HEK293 (cell line): ENCODE measurements around the gene FOSB.
A peak's percentile ranks its signal among the peaks of the same experiment; 100 is the strongest.

Source experiments
- CTCF ChIA-PET: fragments of 350-600 bp; formaldehyde crosslinking; extraction: SDS; loops from one replicate; lab custom pipeline; 2021; ENCODE audit warnings: antibody characterized with exemption; lab: Yijun Ruan, JAX
- POLR2A ChIA-PET: fragments of 300-600 bp; formaldehyde crosslinking; extraction: SDS; loops from one replicate; lab custom pipeline; 2020; ENCODE audit warnings: antibody characterized with exemption, inconsistent platforms; lab: Yijun Ruan, JAX
- H3K27ac ChIP-seq: fragments of 200-500 bp; sonication (Bioruptor generic); 2 replicates; pipeline ENCODE4 v1.5.1; 2014; ENCODE audit warnings: low read depth, low read length, control low read depth, inconsistent platforms; ENCODE audit errors: extremely low read depth
- H3K36me3 ChIP-seq, 2 experiments: fragments of 200-500 bp in 1 of 2; sonication (Bioruptor generic) in 1 of 2; 1 replicate in 1 of 2; 2 replicates in 1 of 2; pipeline ENCODE4 v1.5.1; 2014 to 2017; ENCODE audit warnings: inconsistent platforms in 2 of 2, low read length in 2 of 2; ENCODE audit not compliant: control insufficient read depth in 2 of 2, insufficient read depth in 1 of 2
- H3K4me1 ChIP-seq: fragments of 200-500 bp; sonication (Bioruptor generic); 2 replicates; pipeline ENCODE4 v1.5.1; 2014; ENCODE audit warnings: mild to moderate bottlenecking, low read length, inconsistent platforms; ENCODE audit not compliant: control insufficient read depth, insufficient read depth
- H3K4me3 ChIP-seq: 2 replicates; pipeline ENCODE4 v1.5.1; 2011; ENCODE audit warnings: low read depth, mild to moderate bottlenecking, control low read depth, low read length, moderate library complexity
- H3K9me3 ChIP-seq: fragments of 200-500 bp; sonication (Bioruptor generic); 2 replicates; pipeline ENCODE4 v1.5.1; 2014; ENCODE audit warnings: low read depth, low read length, inconsistent platforms; ENCODE audit not compliant: control insufficient read depth, insufficient read depth
- GLIS1 ChIP-seq: fragments of 450-650 bp; formaldehyde crosslinking; IDR thresholded peaks from 2 replicates; pipeline ENCODE4 v1.5.1; 2016; ENCODE audit warnings: missing biosample characterization, missing genetic modification characterization
- HOXC10 ChIP-seq: sonication (generic); formaldehyde crosslinking; IDR thresholded peaks from 2 replicates; pipeline ENCODE4 v1.8.1; 2023; ENCODE audit warnings: mild to moderate bottlenecking, missing genetic modification reagents
- IKZF3 ChIP-seq: fragments of 450-650 bp; IDR thresholded peaks from 2 replicates; pipeline ENCODE4 v1.5.0; 2018; ENCODE audit warnings: missing biosample characterization, mild to moderate bottlenecking, missing genetic modification characterization, moderate library complexity
- KLF8 ChIP-seq: fragments of 450-650 bp; formaldehyde crosslinking; IDR thresholded peaks from 2 replicates; pipeline ENCODE4 v1.5.1; 2016; ENCODE audit warnings: missing biosample characterization, missing genetic modification characterization
- KLF9 ChIP-seq: fragments of 450-650 bp; formaldehyde crosslinking; IDR thresholded peaks from 2 replicates; pipeline ENCODE4 v1.5.1; 2016; ENCODE audit warnings: missing biosample characterization, missing genetic modification characterization, low read depth
- PRDM10 ChIP-seq: fragments of 450-650 bp; formaldehyde crosslinking; IDR thresholded peaks from 2 replicates; pipeline ENCODE4 v1.5.1; 2016; ENCODE audit warnings: missing biosample characterization, missing genetic modification characterization
- SP7 ChIP-seq: fragments of 450-650 bp; formaldehyde crosslinking; IDR thresholded peaks from 2 replicates; pipeline ENCODE4 v1.5.1; 2016; ENCODE audit warnings: missing biosample characterization, missing genetic modification characterization
- ZBTB7A ChIP-seq: fragments of 450-650 bp; formaldehyde crosslinking; IDR thresholded peaks from 2 replicates; pipeline ENCODE4 v1.5.1; 2016; ENCODE audit warnings: low read depth, missing biosample characterization, missing genetic modification characterization
- ZBTB8A ChIP-seq: fragments of 450-650 bp; formaldehyde crosslinking; IDR thresholded peaks from 2 replicates; pipeline ENCODE4 v1.5.1; 2016; ENCODE audit warnings: missing biosample characterization, missing genetic modification characterization
- ZFHX2 ChIP-seq: fragments of 450-650 bp; formaldehyde crosslinking; conservative IDR thresholded peaks from 2 replicates; pipeline ENCODE4 v1.5.1; 2016; ENCODE audit warnings: missing biosample characterization, missing genetic modification characterization
- ZNF184 ChIP-seq: fragments of 450-650 bp; IDR thresholded peaks from 2 replicates; pipeline ENCODE4 v1.5.1; 2018; ENCODE audit warnings: missing biosample characterization, mild to moderate bottlenecking, missing genetic modification characterization
- ZNF341 ChIP-seq: fragments of 450-650 bp; formaldehyde crosslinking; IDR thresholded peaks from 2 replicates; pipeline ENCODE4; 2016; ENCODE audit warnings: low read depth, missing biosample characterization, missing genetic modification characterization
- ZNF350 ChIP-seq: fragments of 450-650 bp; formaldehyde crosslinking; IDR thresholded peaks from 2 replicates; pipeline ENCODE4 v1.5.0; 2017; ENCODE audit warnings: missing biosample characterization, mild to moderate bottlenecking, missing genetic modification characterization
- ZNF354C ChIP-seq: fragments of 450-650 bp; formaldehyde crosslinking; IDR thresholded peaks from 2 replicates; pipeline ENCODE4 v1.5.1; 2016; ENCODE audit warnings: missing biosample characterization, missing genetic modification characterization, low read depth, borderline replicate concordance
- ZNF394 ChIP-seq: fragments of 450-650 bp; formaldehyde crosslinking; IDR thresholded peaks from 2 replicates; pipeline ENCODE4 v1.5.1; 2016; ENCODE audit warnings: missing biosample characterization, missing genetic modification characterization, mild to moderate bottlenecking, moderate library complexity, borderline replicate concordance
- ZNF560 ChIP-seq: fragments of 450-650 bp; formaldehyde crosslinking; IDR thresholded peaks from 2 replicates; pipeline ENCODE4 v1.5.1; 2017; ENCODE audit warnings: missing biosample characterization, missing genetic modification characterization, borderline replicate concordance
- ZNF561 ChIP-seq: fragments of 450-650 bp; IDR thresholded peaks from 2 replicates; pipeline ENCODE4 v1.5.1; 2018; ENCODE audit warnings: missing biosample characterization, missing genetic modification characterization, borderline replicate concordance
- ZNF626 ChIP-seq: fragments of 450-650 bp; sonication (Bioruptor Pico); formaldehyde crosslinking; IDR thresholded peaks from 2 replicates; pipeline ENCODE4 v1.5.1; 2018; ENCODE audit warnings: missing biosample characterization, missing genetic modification characterization, inconsistent platforms
- ZNF654 ChIP-seq: fragments of 450-650 bp; formaldehyde crosslinking; IDR thresholded peaks from 2 replicates; pipeline ENCODE4 v1.5.1; 2016; ENCODE audit warnings: low read depth, missing biosample characterization, missing genetic modification characterization
- ZNF660 ChIP-seq: fragments of 450-650 bp; IDR thresholded peaks from 2 replicates; pipeline ENCODE4 v1.5.1; 2018; ENCODE audit warnings: missing biosample characterization, mild to moderate bottlenecking, missing genetic modification characterization
- ZSCAN30 ChIP-seq: fragments of 450-650 bp; IDR thresholded peaks from 2 replicates; pipeline ENCODE4 v1.5.1; 2018; ENCODE audit warnings: missing biosample characterization, mild to moderate bottlenecking, missing genetic modification characterization, moderate library complexity
- ZSCAN4 ChIP-seq: fragments of 450-650 bp; formaldehyde crosslinking; IDR thresholded peaks from 2 replicates; pipeline ENCODE4 v1.5.1; 2017; ENCODE audit warnings: missing biosample characterization, missing genetic modification characterization
- ZXDB ChIP-seq: fragments of 450-650 bp; formaldehyde crosslinking; IDR thresholded peaks from 2 replicates; pipeline ENCODE4 v1.5.1; 2016; ENCODE audit warnings: missing biosample characterization, missing genetic modification characterization
- TF ChIP-seq, protein P1 (sequence below): fragments of 450-650 bp; formaldehyde crosslinking; IDR thresholded peaks from 2 replicates; pipeline ENCODE4 v1.5.1; 2017; ENCODE audit warnings: missing biosample characterization, missing genetic modification characterization
- TF ChIP-seq, protein P2 (sequence below): fragments of 450-650 bp; IDR thresholded peaks from 2 replicates; pipeline ENCODE4 v1.5.1; 2018; ENCODE audit warnings: missing biosample characterization, mild to moderate bottlenecking, missing genetic modification characterization
- TF ChIP-seq, protein P3 (sequence below): fragments of 450-650 bp; formaldehyde crosslinking; IDR thresholded peaks from 2 replicates; pipeline ENCODE4 v1.5.1; 2016; ENCODE audit warnings: missing biosample characterization, missing genetic modification characterization

The FOSB gene

GRCh38 chr19:45439569-45440258 is 28.1 kb upstream of the FOSB start:
- POLR2A ChIA-PET, result interaction anchor here (0.5 to 1.5 kb wide), 12 partner anchors 15 to 1692 kb away, joined by 3 to 41 read pairs (median 4); partner anchors contain the start of gene FOSB
- Histone ChIP-seq H3K4me1 (0 out of 2 replicates have a peak, but pooled peaks cover 4% of the 10 kb centered on the region), H3K27ac (peak overlapping the region; percentile 40; the same call in 1 of the 2 replicates)
- TF ChIP-seq ZBTB8A (tag by site-specific recombination) (peak; percentile 95), ZNF660 (tag by site-specific recombination) (peak; percentile 95), ZSCAN4 (tag by site-specific recombination) (no peak), ZFHX2 (peak; percentile 49; the same call in 1 of the 2 replicates), KLF8 (tag by site-specific recombination) (0 out of 2 replicates have a peak, but pooled peaks have one; percentile 32), ZNF560 (tag by site-specific recombination) (no peak), KLF9 (0 out of 2 replicates have a peak, but pooled peaks have one; percentile 25), ZNF561 (peak; percentile 91; the same call in 1 of the 2 replicates), HOXC10 (no peak; the same call in 1 of the 2 replicates), ZNF354C (tag by site-specific recombination) (no peak), GLIS1 (peak; percentile 73), ZNF394 (0 out of 2 replicates have a peak, but pooled peaks have one; percentile 17), ZNF626 (tag by site-specific recombination) (0 out of 2 replicates have a peak, but pooled peaks have one; percentile 14), ZNF654 (tag by site-specific recombination) (peak; percentile 39), ZNF184 (tag by site-specific recombination) (0 out of 2 replicates have a peak, but pooled peaks have one; percentile 56), ZNF341 (tag by site-specific recombination) (peak; percentile 55), IKZF3 (tag by site-specific recombination) (peak; percentile 40; the same call in 1 of the 2 replicates), ZSCAN30 (peak; percentile 86), ZNF350 (tag by site-specific recombination) (no peak), ZBTB7A (no peak), ZXDB (tag by site-specific recombination) (0 out of 2 replicates have a peak, but pooled peaks have one; percentile 47), PRDM10 (tag by site-specific recombination) (peak; percentile 75), SP7 (tag by site-specific recombination) (peak; percentile 50; the same call in 1 of the 2 replicates)
- TF ChIP-seq, protein P1, sequence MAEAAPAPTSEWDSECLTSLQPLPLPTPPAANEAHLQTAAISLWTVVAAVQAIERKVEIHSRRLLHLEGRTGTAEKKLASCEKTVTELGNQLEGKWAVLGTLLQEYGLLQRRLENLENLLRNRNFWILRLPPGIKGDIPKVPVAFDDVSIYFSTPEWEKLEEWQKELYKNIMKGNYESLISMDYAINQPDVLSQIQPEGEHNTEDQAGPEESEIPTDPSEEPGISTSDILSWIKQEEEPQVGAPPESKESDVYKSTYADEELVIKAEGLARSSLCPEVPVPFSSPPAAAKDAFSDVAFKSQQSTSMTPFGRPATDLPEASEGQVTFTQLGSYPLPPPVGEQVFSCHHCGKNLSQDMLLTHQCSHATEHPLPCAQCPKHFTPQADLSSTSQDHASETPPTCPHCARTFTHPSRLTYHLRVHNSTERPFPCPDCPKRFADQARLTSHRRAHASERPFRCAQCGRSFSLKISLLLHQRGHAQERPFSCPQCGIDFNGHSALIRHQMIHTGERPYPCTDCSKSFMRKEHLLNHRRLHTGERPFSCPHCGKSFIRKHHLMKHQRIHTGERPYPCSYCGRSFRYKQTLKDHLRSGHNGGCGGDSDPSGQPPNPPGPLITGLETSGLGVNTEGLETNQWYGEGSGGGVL, result peak; percentile 60
- TF ChIP-seq, protein P2, sequence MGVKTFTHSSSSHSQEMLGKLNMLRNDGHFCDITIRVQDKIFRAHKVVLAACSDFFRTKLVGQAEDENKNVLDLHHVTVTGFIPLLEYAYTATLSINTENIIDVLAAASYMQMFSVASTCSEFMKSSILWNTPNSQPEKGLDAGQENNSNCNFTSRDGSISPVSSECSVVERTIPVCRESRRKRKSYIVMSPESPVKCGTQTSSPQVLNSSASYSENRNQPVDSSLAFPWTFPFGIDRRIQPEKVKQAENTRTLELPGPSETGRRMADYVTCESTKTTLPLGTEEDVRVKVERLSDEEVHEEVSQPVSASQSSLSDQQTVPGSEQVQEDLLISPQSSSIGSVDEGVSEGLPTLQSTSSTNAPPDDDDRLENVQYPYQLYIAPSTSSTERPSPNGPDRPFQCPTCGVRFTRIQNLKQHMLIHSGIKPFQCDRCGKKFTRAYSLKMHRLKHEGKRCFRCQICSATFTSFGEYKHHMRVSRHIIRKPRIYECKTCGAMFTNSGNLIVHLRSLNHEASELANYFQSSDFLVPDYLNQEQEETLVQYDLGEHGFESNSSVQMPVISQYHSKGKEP (tag by site-specific recombination), result no peak
- TF ChIP-seq, protein P3, sequence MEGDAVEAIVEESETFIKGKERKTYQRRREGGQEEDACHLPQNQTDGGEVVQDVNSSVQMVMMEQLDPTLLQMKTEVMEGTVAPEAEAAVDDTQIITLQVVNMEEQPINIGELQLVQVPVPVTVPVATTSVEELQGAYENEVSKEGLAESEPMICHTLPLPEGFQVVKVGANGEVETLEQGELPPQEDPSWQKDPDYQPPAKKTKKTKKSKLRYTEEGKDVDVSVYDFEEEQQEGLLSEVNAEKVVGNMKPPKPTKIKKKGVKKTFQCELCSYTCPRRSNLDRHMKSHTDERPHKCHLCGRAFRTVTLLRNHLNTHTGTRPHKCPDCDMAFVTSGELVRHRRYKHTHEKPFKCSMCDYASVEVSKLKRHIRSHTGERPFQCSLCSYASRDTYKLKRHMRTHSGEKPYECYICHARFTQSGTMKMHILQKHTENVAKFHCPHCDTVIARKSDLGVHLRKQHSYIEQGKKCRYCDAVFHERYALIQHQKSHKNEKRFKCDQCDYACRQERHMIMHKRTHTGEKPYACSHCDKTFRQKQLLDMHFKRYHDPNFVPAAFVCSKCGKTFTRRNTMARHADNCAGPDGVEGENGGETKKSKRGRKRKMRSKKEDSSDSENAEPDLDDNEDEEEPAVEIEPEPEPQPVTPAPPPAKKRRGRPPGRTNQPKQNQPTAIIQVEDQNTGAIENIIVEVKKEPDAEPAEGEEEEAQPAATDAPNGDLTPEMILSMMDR (tag by site-specific recombination), result peak; percentile 67

More at GRCh38 chr19:45439569-45440258, 28.1 kb upstream of the FOSB start:
- H3K36me3 ChIP-seq, result no peaks in the 10 kb centered on the region
- no peaks in the 10 kb centered on the region for H3K9me3 ChIP-seq
- peak overlapping the region; percentile 54 for H3K4me3 ChIP-seq
- CTCF ChIA-PET, result interaction anchor here (0.6 to 5.9 kb wide), 40 partner anchors 8 to 241 kb away, joined by 3 to 295 read pairs (median 6); partner anchors contain the start of genes FOSB and PPP1R13L
